ENCODE measurements around the gene NQO1.

Gene NQO1

DNA sequence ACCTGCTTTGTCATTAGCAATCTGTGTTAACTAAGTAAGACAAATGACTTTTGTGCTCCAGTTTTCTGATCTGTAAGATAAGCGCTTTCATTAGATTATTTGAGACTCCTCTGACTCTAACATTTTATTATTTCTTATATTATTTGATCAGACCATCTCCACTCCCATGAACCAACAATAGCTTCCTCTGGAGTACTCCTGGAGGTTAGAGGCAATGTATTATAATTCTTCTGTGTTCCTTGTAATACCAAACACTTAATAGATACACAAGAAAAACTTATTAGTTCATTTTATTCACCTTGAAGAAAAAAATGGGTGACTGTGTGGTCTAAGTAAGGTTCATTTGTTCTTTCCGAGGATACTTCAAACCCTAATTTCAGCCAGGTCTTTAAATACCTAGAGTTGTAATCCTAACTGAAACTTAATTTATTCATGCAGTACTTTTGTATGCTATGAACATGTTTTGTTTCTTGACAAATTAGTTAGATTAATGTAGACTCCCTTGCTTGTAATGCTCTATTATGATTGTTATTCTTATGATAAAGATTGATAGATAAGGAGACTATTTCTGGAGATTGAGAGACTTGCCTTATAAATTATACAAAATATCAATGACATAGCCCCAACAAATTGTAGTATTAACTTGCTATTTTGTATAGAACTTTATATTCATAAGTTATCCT lies 53.9 kb downstream of the NQO1 start:
- H3K9me2 ChIP-seq (replicated peaks; ENCODE audit: control insufficient read depth, low read length), result no peaks in the 10 kb centered on the region
- no peaks in the 10 kb centered on the region; the same call in none of the 2 replicates for H3F3A ChIP-seq (ENCODE audit: control insufficient read depth, insufficient read depth)
- H3K4me2 ChIP-seq (ENCODE audit: low read length), result no peak overlapping the region
- TF ChIP-seq, protein P1, sequence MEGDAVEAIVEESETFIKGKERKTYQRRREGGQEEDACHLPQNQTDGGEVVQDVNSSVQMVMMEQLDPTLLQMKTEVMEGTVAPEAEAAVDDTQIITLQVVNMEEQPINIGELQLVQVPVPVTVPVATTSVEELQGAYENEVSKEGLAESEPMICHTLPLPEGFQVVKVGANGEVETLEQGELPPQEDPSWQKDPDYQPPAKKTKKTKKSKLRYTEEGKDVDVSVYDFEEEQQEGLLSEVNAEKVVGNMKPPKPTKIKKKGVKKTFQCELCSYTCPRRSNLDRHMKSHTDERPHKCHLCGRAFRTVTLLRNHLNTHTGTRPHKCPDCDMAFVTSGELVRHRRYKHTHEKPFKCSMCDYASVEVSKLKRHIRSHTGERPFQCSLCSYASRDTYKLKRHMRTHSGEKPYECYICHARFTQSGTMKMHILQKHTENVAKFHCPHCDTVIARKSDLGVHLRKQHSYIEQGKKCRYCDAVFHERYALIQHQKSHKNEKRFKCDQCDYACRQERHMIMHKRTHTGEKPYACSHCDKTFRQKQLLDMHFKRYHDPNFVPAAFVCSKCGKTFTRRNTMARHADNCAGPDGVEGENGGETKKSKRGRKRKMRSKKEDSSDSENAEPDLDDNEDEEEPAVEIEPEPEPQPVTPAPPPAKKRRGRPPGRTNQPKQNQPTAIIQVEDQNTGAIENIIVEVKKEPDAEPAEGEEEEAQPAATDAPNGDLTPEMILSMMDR (IDR thresholded peaks at IDR 0.05; ENCODE audit: low read depth, low read length, poor library complexity, severe bottlenecking), result no peak
- TF ChIP-seq EZH2phosphoT487 (IDR thresholded peaks at IDR 0.05; ENCODE audit: borderline replicate concordance, low read length), result no peak
- no peak overlapping the region for H3K4me3 ChIP-seq (ENCODE audit: low read length)
- H3K79me2 ChIP-seq (ENCODE audit: control insufficient read depth, low read length), result no peaks in the 10 kb centered on the region
- no peaks in the 10 kb centered on the region for H3K9me3 ChIP-seq (ENCODE audit: control insufficient read depth, insufficient read depth, low read length)
- H3K36me3 ChIP-seq (ENCODE audit: control insufficient read depth, low read length), result peaks cover 30% of the 10 kb centered on the region
- no peak overlapping the region for H3K27ac ChIP-seq (ENCODE audit: low read depth, low read length)
- no peaks in the 10 kb centered on the region for H4K20me1 ChIP-seq (ENCODE audit: control insufficient read depth, insufficient read depth, low read depth, low read length)
- no peaks in the 10 kb centered on the region for H3K27me3 ChIP-seq (ENCODE audit: control insufficient read depth, low read length)
- no peaks in the 10 kb centered on the region for H3K4me1 ChIP-seq (ENCODE audit: control insufficient read depth, low read length)

DNA sequence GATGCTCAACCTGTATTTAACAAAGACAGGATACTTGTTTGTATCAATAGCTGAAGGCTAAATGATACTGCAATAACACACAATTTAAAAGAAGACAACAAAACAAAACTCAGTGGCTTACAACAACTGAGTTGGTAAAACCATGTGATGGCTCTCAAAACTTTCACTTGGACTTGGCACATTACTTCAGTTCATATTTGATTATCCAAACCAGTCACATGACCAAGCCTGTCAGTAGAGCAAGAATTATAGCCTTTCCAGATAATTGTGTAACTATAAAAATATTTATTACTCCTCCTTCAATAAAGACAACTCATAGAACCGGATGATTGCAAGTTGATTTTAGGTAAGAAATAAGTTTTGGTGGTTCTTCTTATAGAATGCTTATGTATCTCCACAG lies 56.8 kb downstream of the NQO1 start:
- TF ChIP-seq EZH2phosphoT487 (IDR thresholded peaks at IDR 0.05; ENCODE audit: borderline replicate concordance, low read length), result no peak
- TF ChIP-seq, protein P1 (IDR thresholded peaks at IDR 0.05; ENCODE audit: low read depth, low read length, poor library complexity, severe bottlenecking), result no peak
- no peaks in the 10 kb centered on the region for H3K79me2 ChIP-seq (ENCODE audit: control insufficient read depth, low read length)
- H4K20me1 ChIP-seq (ENCODE audit: control insufficient read depth, insufficient read depth, low read depth, low read length), result no peaks in the 10 kb centered on the region
- H3K36me3 ChIP-seq (ENCODE audit: control insufficient read depth, low read length), result peaks cover 19% of the 10 kb centered on the region
- H3K27me3 ChIP-seq (ENCODE audit: control insufficient read depth, low read length), result no peaks in the 10 kb centered on the region
- no peak overlapping the region for H3K27ac ChIP-seq (ENCODE audit: low read depth, low read length)
- no peaks in the 10 kb centered on the region for H3K9me2 ChIP-seq (replicated peaks; ENCODE audit: control insufficient read depth, low read length)
- H3K9me3 ChIP-seq (ENCODE audit: control insufficient read depth, insufficient read depth, low read length), result no peaks in the 10 kb centered on the region
- H3F3A ChIP-seq (ENCODE audit: control insufficient read depth, insufficient read depth), result no peaks in the 10 kb centered on the region; the same call in none of the 2 replicates
- H3K4me3 ChIP-seq (ENCODE audit: low read length), result no peak overlapping the region
- H3K4me1 ChIP-seq (ENCODE audit: control insufficient read depth, low read length), result no peaks in the 10 kb centered on the region
- H3K4me2 ChIP-seq (ENCODE audit: low read length), result no peak overlapping the region

DNA sequence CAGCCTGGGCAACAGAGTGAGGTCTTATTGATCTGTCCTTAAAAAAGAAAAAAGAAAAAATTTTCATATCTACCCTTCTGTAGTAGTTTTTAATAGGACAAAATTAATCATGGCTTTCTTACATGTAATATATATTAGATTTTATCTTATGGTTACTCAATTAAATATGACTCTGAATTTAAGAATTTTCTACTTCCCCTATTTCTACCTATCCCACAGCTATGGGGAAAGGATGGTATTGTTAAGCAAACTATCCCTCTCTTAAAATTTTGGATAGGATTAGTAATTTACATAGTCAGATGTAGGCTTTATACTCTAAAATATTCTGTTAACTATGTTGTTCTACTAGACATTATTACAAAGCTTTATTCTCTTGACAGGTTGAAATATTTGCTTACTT lies 62.5 kb downstream of the NQO1 start:
- TF ChIP-seq, protein P1 (IDR thresholded peaks at IDR 0.05; ENCODE audit: low read depth, low read length, poor library complexity, severe bottlenecking), result no peak
- TF ChIP-seq EZH2phosphoT487 (IDR thresholded peaks at IDR 0.05; ENCODE audit: borderline replicate concordance, low read length), result no peak
- Histone ChIP-seq H3K27me3 (ENCODE audit: control insufficient read depth, low read length) (no peaks in the 10 kb centered on the region), H3F3A (ENCODE audit: control insufficient read depth, insufficient read depth) (no peaks in the 10 kb centered on the region), H3K79me2 (ENCODE audit: control insufficient read depth, low read length) (no peaks in the 10 kb centered on the region), H3K9me3 (ENCODE audit: control insufficient read depth, insufficient read depth, low read length) (no peaks in the 10 kb centered on the region), H3K27ac (ENCODE audit: low read depth, low read length) (no peak overlapping the region), H3K4me3 (ENCODE audit: low read length) (no peak overlapping the region), H3K36me3 (ENCODE audit: control insufficient read depth, low read length) (peaks cover 8% of the 10 kb centered on the region), H3K9me2 (replicated peaks; ENCODE audit: control insufficient read depth, low read length) (no peaks in the 10 kb centered on the region), H3K4me2 (ENCODE audit: low read length) (no peak overlapping the region), H4K20me1 (ENCODE audit: control insufficient read depth, insufficient read depth, low read depth, low read length) (no peaks in the 10 kb centered on the region), H3K4me1 (ENCODE audit: control insufficient read depth, low read length) (no peaks in the 10 kb centered on the region)
